H1 (cell line): ENCODE measurements around the gene RAD51B. TPM values are rescaled to one million over a fixed set of nuclear protein-coding genes. Genes with fewer than 3 reads are reported as not detected.

Experiments
- CTCF ChIA-PET: fragments of 300-600 bp; sonication (Branson Sonifier 250); formaldehyde crosslinking; loops from one replicate; lab custom pipeline; 2021; ENCODE audit not compliant: partially characterized antibody; lab: Charles Lee
- POLR2A ChIA-PET: fragments of 300-600 bp; sonication (Branson Sonifier 250); formaldehyde crosslinking; loops from one replicate; lab custom pipeline; 2021; ENCODE audit warnings: inconsistent platforms; ENCODE audit not compliant: partially characterized antibody; lab: Charles Lee
- DNase-seq, 2 experiments: peaks; one replicate each; pipeline versions ENCODE4 v3.0.0 to v3.0.0-alpha.2; 2010 to 2022; ENCODE audit warnings: low spot score in 2 of 2, low read depth in 1 of 2, mixed read lengths in 1 of 2
- FAIRE-seq: peaks from 2 replicates; lab custom pipeline; 2011; peaks lifted over from hg19 to GRCh38; lab: Jason Lieb, UNC
- H2AFZ ChIP-seq: 2 replicates; pipeline ENCODE4 v1.8.1; 2012; ENCODE audit warnings: low read length, inconsistent platforms
- H2AK5ac ChIP-seq: 2 replicates; pipeline ENCODE4 v1.6.1; 2013; ENCODE audit warnings: low read depth, low read length
- H2BK120ac ChIP-seq: replicated peaks from 2 replicates; pipeline ENCODE3; 2013; ENCODE audit warnings: low read depth, low read length, inconsistent platforms
- H2BK12ac ChIP-seq: 2 replicates; pipeline ENCODE4 v1.6.1; 2013; ENCODE audit warnings: low read depth, low read length
- H2BK15ac ChIP-seq: 2 replicates; pipeline ENCODE4 v1.6.1; 2013; ENCODE audit warnings: low read length
- H2BK20ac ChIP-seq: 2 replicates; pipeline ENCODE4 v1.6.1; 2013; ENCODE audit warnings: low read length
- H2BK5ac ChIP-seq: 2 replicates; pipeline ENCODE4 v1.6.1; 2013; ENCODE audit warnings: low read depth, low read length
- H3K14ac ChIP-seq: 2 replicates; pipeline ENCODE4 v1.6.1; 2013; ENCODE audit warnings: inconsistent platforms; ENCODE audit not compliant: insufficient read length
- H3K18ac ChIP-seq: 2 replicates; pipeline ENCODE4 v1.6.1; 2013; ENCODE audit warnings: low read length; ENCODE audit errors: extremely low read depth
- H3K23ac ChIP-seq: 2 replicates; pipeline ENCODE4 v1.6.1; 2013; ENCODE audit warnings: inconsistent platforms; ENCODE audit not compliant: insufficient read length
- H3K23me2 ChIP-seq: 2 replicates; pipeline ENCODE4 v1.6.1; 2013; ENCODE audit warnings: low read depth, low read length
- H3K27ac ChIP-seq: 2 replicates; pipeline ENCODE4 v1.6.1; 2011; ENCODE audit warnings: low read depth, low read length, inconsistent platforms
- H3K27me3 ChIP-seq, 4 experiments: replicated peaks in 1 of 4; 1 replicate in 1 of 4; 2 replicates in 3 of 4; pipeline versions ENCODE4 v1.6.1 to v1.8.1; 2011 to 2013; ENCODE audit warnings: low read length in 3 of 4, mild to moderate bottlenecking in 3 of 4, inconsistent platforms in 2 of 4, mixed read lengths in 2 of 4, moderate library complexity in 1 of 4; ENCODE audit not compliant: control insufficient read depth in 3 of 4, insufficient read depth in 3 of 4; ENCODE audit errors: extremely low read depth in 1 of 4
- H3K36me3 ChIP-seq, 4 experiments: 2 replicates each; pipeline versions ENCODE4 v1.6.1 to v1.8.1; 2011 to 2013; ENCODE audit warnings: mild to moderate bottlenecking in 4 of 4, low read length in 3 of 4, moderate library complexity in 2 of 4, control low read depth in 1 of 4, inconsistent platforms in 1 of 4; ENCODE audit not compliant: insufficient read depth in 4 of 4, control insufficient read depth in 2 of 4
- H3K4ac ChIP-seq: replicated peaks from 2 replicates; pipeline ENCODE3; 2013; ENCODE audit warnings: low read length, low read depth, mixed read lengths, inconsistent platforms; ENCODE audit not compliant: insufficient read length
- H3K4me1 ChIP-seq, 4 experiments: replicated peaks in 1 of 4; 1 replicate in 1 of 4; 2 replicates in 3 of 4; pipeline versions ENCODE4 v1.6.1 to v1.8.1; 2011 to 2013; ENCODE audit warnings: low read length in 3 of 4, inconsistent platforms in 2 of 4, mixed read lengths in 1 of 4; ENCODE audit not compliant: insufficient read depth in 4 of 4, control insufficient read depth in 3 of 4
- H3K4me2 ChIP-seq, 2 experiments: 2 replicates each; pipeline versions ENCODE4 v1.6.1 to v1.8.1; 2011 to 2013; ENCODE audit warnings: low read depth in 2 of 2, low read length in 2 of 2, control low read depth in 1 of 2, inconsistent platforms in 1 of 2, mild to moderate bottlenecking in 1 of 2; ENCODE audit not compliant: insufficient read depth in 1 of 2
- H3K4me3 ChIP-seq, 4 experiments: fragments of 200-600, 300-600 bp in 1 of 4; sonication (generic), shearing (Covaris generic), sonication (Bioruptor Twin) in 1 of 4; 2 replicates each; pipeline versions ENCODE4 v1.5.1 to v1.8.1; 2011 to 2016; ENCODE audit warnings: low read length in 4 of 4, low read depth in 3 of 4, control low read depth in 2 of 4, inconsistent platforms in 2 of 4, mild to moderate bottlenecking in 2 of 4, mixed read lengths in 1 of 4, moderate library complexity in 1 of 4; ENCODE audit not compliant: insufficient read depth in 2 of 4; ENCODE audit errors: extremely low read depth in 1 of 4
- H3K56ac ChIP-seq: replicated peaks from 2 replicates; pipeline ENCODE3; 2013; ENCODE audit warnings: low read depth, mild to moderate bottlenecking, mixed read lengths, low read length, inconsistent platforms; ENCODE audit not compliant: insufficient read length
- H3K79me1 ChIP-seq: 2 replicates; pipeline ENCODE4 v1.6.1; 2013; ENCODE audit warnings: low read depth, low read length, control low read depth
- H3K79me2 ChIP-seq, 2 experiments: 2 replicates each; pipeline versions ENCODE4 v1.6.1 to v1.8.1; 2012 to 2013; ENCODE audit warnings: low read length in 2 of 2, mild to moderate bottlenecking in 2 of 2, inconsistent platforms in 1 of 2; ENCODE audit not compliant: insufficient read depth in 2 of 2, control insufficient read depth in 1 of 2
- H3K9ac ChIP-seq, 4 experiments: replicated peaks in 1 of 4; 1 replicate in 1 of 4; 2 replicates in 3 of 4; pipeline versions ENCODE4 v1.6.1 to v1.8.1; 2011 to 2013; ENCODE audit warnings: low read depth in 3 of 4, low read length in 3 of 4, control low read depth in 2 of 4, mild to moderate bottlenecking in 2 of 4, moderate library complexity in 2 of 4, inconsistent platforms in 1 of 4; ENCODE audit errors: extremely low read depth in 1 of 4
- H3K9me3 ChIP-seq, 2 experiments: 2 replicates each; pipeline versions ENCODE4 v1.6.1 to v1.8.1; 2012 to 2013; ENCODE audit warnings: mild to moderate bottlenecking in 2 of 2, moderate library complexity in 2 of 2, control low read depth in 1 of 2, inconsistent platforms in 1 of 2, low read depth in 1 of 2, low read length in 1 of 2, mixed read lengths in 1 of 2; ENCODE audit not compliant: insufficient read depth in 2 of 2
- H4K20me1 ChIP-seq, 2 experiments: replicated peaks in 1 of 2; 2 replicates each; pipeline versions ENCODE3 to v1.8.1; 2011 to 2013; ENCODE audit warnings: inconsistent platforms in 2 of 2, low read length in 2 of 2, mild to moderate bottlenecking in 1 of 2; ENCODE audit not compliant: insufficient read depth in 2 of 2, control insufficient read depth in 1 of 2
- H4K5ac ChIP-seq: 2 replicates; pipeline ENCODE4 v1.6.1; 2013; ENCODE audit warnings: low read length, low read depth, mixed read lengths, inconsistent platforms; ENCODE audit not compliant: insufficient read length
- H4K8ac ChIP-seq: 2 replicates; pipeline ENCODE4 v1.8.0; 2013; ENCODE audit warnings: mild to moderate bottlenecking, moderate library complexity, low read length, inconsistent platforms; ENCODE audit not compliant: insufficient read depth; ENCODE audit errors: extremely low read depth
- H4K91ac ChIP-seq: replicated peaks from 2 replicates; pipeline ENCODE3; 2013; ENCODE audit warnings: low read length, mixed read lengths, inconsistent platforms; ENCODE audit not compliant: insufficient read length
- JUND ChIP-seq: IDR thresholded peaks from 2 replicates; pipeline ENCODE4 v1.6.1; 2011; ENCODE audit warnings: mild to moderate bottlenecking, improper control_type of control experiment, low read length
- KDM5A ChIP-seq: fragments of 200-600 bp; IDR thresholded peaks from 2 replicates; pipeline ENCODE4 v1.7.1; 2012; ENCODE audit warnings: mild to moderate bottlenecking, low read length, inconsistent platforms, mixed read lengths
- NRF1 ChIP-seq: IDR thresholded peaks from 2 replicates; pipeline ENCODE4 v1.6.1; 2011; ENCODE audit warnings: mild to moderate bottlenecking, low read depth, low read length, improper control_type of control experiment
- POLR2A ChIP-seq, 2 experiments: IDR thresholded peaks; 1 replicate in 1 of 2; 2 replicates in 1 of 2; pipeline ENCODE4 v1.6.1; 2011; ENCODE audit warnings: low read depth in 2 of 2, low read length in 2 of 2, mild to moderate bottlenecking in 2 of 2; ENCODE audit errors: control extremely low read depth in 1 of 2
- SP1 ChIP-seq: IDR thresholded peaks from 2 replicates; pipeline ENCODE4 v1.6.1; 2011; ENCODE audit warnings: low read depth, low read length
- WGBS, 2 experiments: shearing (Covaris generic) in 1 of 2; methylation state at CpG; one replicate each; pipeline versions ENCODE4 v1.1.6 to v1.1.7; 2013 to 2015; ENCODE audit warnings: low lambda C conversion rate in 2 of 2, mixed read lengths in 2 of 2, inconsistent platforms in 1 of 2, low coverage in 1 of 2, missing lambda C conversion rate in 1 of 2; ENCODE audit not compliant: insufficient replicate concordance in 2 of 2, insufficient coverage in 1 of 2, insufficient read length in 1 of 2; ENCODE audit errors: extremely low coverage in 1 of 2, missing lambda C conversion rate in 1 of 2; 5-methylcytosine and 5-hydroxymethylcytosine counted together
- polyA plus RNA-seq, 7 experiments: library from polyadenylated mRNA; depleted of rRNA in 3 of 7; stranded (reverse) in 5 of 7; unstranded in 2 of 7; fragments of >200 nt in 5 of 7; fragments of 200-250 nt in 2 of 7; gene quantifications; 1 replicate in 5 of 7; 2 replicates in 1 of 7; 4 replicates in 1 of 7; pipeline versions ENCODE4 v1.2.1 to v1.2.3, GENCODE V29; 2011 to 2013; ENCODE audit warnings: missing spikeins in 2 of 7, mixed read lengths in 2 of 7
- total RNA-seq: library from RNA; stranded (reverse); fragmentation: NEBNext Ultra II Directional; extraction: Animal tissue kit (Norgen Biotek cat#: 25700); gene quantifications from 2 replicates; pipeline ENCODE4 v1.2.1, GENCODE V29; 2021

Gene RAD51B
- total and polyA plus RNA-seq, 2 of the 8 experiments (the other 6 are each of a cell fraction or from before 2014, with no cell fraction given) = 3.9 to 14.9 TPM

- Histone ChIP-seq H2BK20ac (no peak overlapping the region), H2BK15ac (no peak overlapping the region), H4K91ac (no peak overlapping the region)
- TF ChIP-seq SP1 = no peak
- no peak for TF ChIP-seq POLR2A (IDR thresholded peaks at IDR 0.05; ENCODE audit: control extremely low read depth in 1 of 2, low read depth in 2 of 2, low read length in 2 of 2)
- no peak for TF ChIP-seq NRF1
- TF ChIP-seq KDM5A = no peak
- TF ChIP-seq JUND = no peak
Measured at GRCh38 chr14:67999705-68000384, 180.3 kb downstream of the RAD51B start.

More at GRCh38 chr14:67999705-68000384, 180.3 kb downstream of the RAD51B start:
- Histone ChIP-seq H3K4ac (no peak overlapping the region), H3K27me3 (no peaks in the 10 kb centered on the region), H3K9me3 (no peaks in the 10 kb centered on the region), H2BK5ac (no peak overlapping the region), H2BK12ac (no peak overlapping the region), H3K27ac (no peak overlapping the region), H3K23ac (no peak overlapping the region), H4K5ac (no peak overlapping the region), H2AFZ (no peak overlapping the region), H3K4me1 (no peaks in the 10 kb centered on the region), H3K23me2 (no peaks in the 10 kb centered on the region), H3K79me1 (no peaks in the 10 kb centered on the region), H3K4me2 (no peak overlapping the region), H2AK5ac (no peak overlapping the region), H4K8ac (no peak overlapping the region), H4K20me1 (no peaks in the 10 kb centered on the region), H3K9ac (no peak overlapping the region), H3K18ac (no peak overlapping the region), H2BK120ac (no peak overlapping the region), H3K36me3 (no peaks in the 10 kb centered on the region), H3K4me3 (no peak overlapping the region), H3K14ac (no peak overlapping the region), H3K79me2 (no peaks in the 10 kb centered on the region), H3K56ac (no peak overlapping the region)
- WGBS, 2 experiments = 92% methylated on average over 5 of the region's 5 CpGs; no CpG with 5 or more reads in 1 of the 2 experiments
- POLR2A ChIA-PET = no interaction called here
- no peak for DNase-seq
- CTCF ChIA-PET = interaction anchor here (0.5 to 1.0 kb wide), 2 partner anchors 11 to 17 kb away, joined by 3 to 4 read pairs; no protein-coding TSS in a partner anchor
- no peak for FAIRE-seq
